Transverse colon (tissue), 3 donors: Measurements from ENCODE around the gene KIAA1549.

ENCODE experiments used
- POLR2A ChIP-seq: fragments of 450-650 bp; IDR thresholded peaks from one replicate; pipeline ENCODE4 v1.6.1; 2016; ENCODE audit warnings: antibody characterized with exemption, mild to moderate bottlenecking, moderate library complexity
- TF ChIP-seq, protein P1 (sequence below), 5 experiments: fragments of 200-600 bp in 3 of 5; fragments of 450-650 bp in 2 of 5; sonication (generic) in 3 of 5; IDR thresholded peaks; 1 replicate in 2 of 5; 2 replicates in 3 of 5; pipeline ENCODE4 v1.5.1; 2016 to 2017; ENCODE audit warnings: antibody characterized with exemption in 5 of 5, inconsistent platforms in 3 of 5, mild to moderate bottlenecking in 2 of 5, moderate library complexity in 1 of 5

DNA sequence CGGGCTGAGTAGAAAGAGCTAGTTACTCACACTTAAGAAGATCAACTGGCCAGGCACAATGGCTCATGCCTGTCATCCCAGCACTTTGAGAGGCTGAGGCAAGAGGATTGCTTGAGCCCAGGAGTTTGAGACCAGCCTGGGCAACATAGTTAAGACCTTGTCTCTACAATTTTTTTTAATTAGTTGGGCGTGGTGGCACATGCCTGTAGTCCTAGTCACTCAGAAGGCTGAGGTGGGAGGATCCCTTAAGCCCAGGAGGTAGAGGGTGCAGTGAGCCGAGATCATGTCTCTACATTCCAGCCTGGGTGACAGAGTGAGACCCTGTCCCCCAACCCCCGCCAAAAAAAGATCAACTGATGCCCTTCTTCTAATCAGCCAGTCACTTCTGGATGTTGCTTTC, 108.6 kb downstream of the KIAA1549 start:
- TF ChIP-seq, protein P1, sequence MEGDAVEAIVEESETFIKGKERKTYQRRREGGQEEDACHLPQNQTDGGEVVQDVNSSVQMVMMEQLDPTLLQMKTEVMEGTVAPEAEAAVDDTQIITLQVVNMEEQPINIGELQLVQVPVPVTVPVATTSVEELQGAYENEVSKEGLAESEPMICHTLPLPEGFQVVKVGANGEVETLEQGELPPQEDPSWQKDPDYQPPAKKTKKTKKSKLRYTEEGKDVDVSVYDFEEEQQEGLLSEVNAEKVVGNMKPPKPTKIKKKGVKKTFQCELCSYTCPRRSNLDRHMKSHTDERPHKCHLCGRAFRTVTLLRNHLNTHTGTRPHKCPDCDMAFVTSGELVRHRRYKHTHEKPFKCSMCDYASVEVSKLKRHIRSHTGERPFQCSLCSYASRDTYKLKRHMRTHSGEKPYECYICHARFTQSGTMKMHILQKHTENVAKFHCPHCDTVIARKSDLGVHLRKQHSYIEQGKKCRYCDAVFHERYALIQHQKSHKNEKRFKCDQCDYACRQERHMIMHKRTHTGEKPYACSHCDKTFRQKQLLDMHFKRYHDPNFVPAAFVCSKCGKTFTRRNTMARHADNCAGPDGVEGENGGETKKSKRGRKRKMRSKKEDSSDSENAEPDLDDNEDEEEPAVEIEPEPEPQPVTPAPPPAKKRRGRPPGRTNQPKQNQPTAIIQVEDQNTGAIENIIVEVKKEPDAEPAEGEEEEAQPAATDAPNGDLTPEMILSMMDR (IDR thresholded peaks at IDR 0.05): no peak
- TF ChIP-seq POLR2A: no peak
